Sigmoid colon (tissue), 4 donors: Measurements from ENCODE around the gene SMIM1.

Experiments
- CTCF ChIP-seq, 4 experiments: fragments of 450-650 bp in 3 of 4; fragments of 200-600 bp in 1 of 4; IDR thresholded peaks; one replicate each; pipeline ENCODE4 v1.5.1; 2016 to 2019; ENCODE audit warnings: antibody characterized with exemption in 4 of 4, mild to moderate bottlenecking in 3 of 4, moderate library complexity in 2 of 4
- EP300 ChIP-seq, 4 donors: sonication (generic); formaldehyde crosslinking; IDR thresholded peaks; one replicate each; pipeline ENCODE4 v1.6.1; 2017; ENCODE audit warnings: antibody characterized with exemption in 4 of 4
- POLR2A ChIP-seq, 2 donors: fragments of 450-650 bp; IDR thresholded peaks; one replicate each; pipeline ENCODE4 v1.6.1; 2016; ENCODE audit warnings: antibody characterized with exemption in 2 of 2, mild to moderate bottlenecking in 2 of 2, moderate library complexity in 2 of 2
- POLR2AphosphoS5 ChIP-seq, 4 donors: sonication (generic); formaldehyde crosslinking; IDR thresholded peaks; one replicate each; pipeline ENCODE4 v1.6.1; 2017; ENCODE audit warnings: antibody characterized with exemption in 4 of 4

- TF ChIP-seq POLR2A (IDR thresholded peaks at IDR 0.05) (no peak), CTCF (IDR thresholded peaks at IDR 0.05) (no peak), POLR2AphosphoS5 (IDR thresholded peaks at IDR 0.05) (no peak), EP300 (IDR thresholded peaks at IDR 0.05) (no peak)
Measured at GRCh38 chr1:3750741-3751140, 21.8 kb upstream of the SMIM1 start.
